Activated naive CD4-positive, alpha-beta T cell treated with anti-CD3 and anti-CD28 coated beads, Interleukin-2, amount 50 U/mL, for 24 hours (primary cell): ENCODE measurements around the gene UTP25.

Experiments used
- H3K27ac Mint-ChIP-seq: one replicate; pipeline ENCODE4 v1.8.0; 2021; ENCODE audit warnings: mild to moderate bottlenecking, mixed read lengths
- H3K27me3 Mint-ChIP-seq: one replicate; pipeline ENCODE4 v1.8.0; 2021; ENCODE audit warnings: mixed read lengths
- H3K36me3 Mint-ChIP-seq: one replicate; pipeline ENCODE4 v1.8.0; 2021; ENCODE audit warnings: mixed read lengths
- H3K4me1 Mint-ChIP-seq: one replicate; pipeline ENCODE4 v1.8.0; 2021; ENCODE audit warnings: mixed read lengths
- H3K4me3 Mint-ChIP-seq: one replicate; pipeline ENCODE4 v1.8.0; 2021; ENCODE audit warnings: mild to moderate bottlenecking, mixed read lengths
- H3K9me3 Mint-ChIP-seq: one replicate; pipeline ENCODE4 v1.8.0; 2021; ENCODE audit warnings: mixed read lengths

UTP25 gene

GRCh38 chr1:209871006-209871405 is 43.2 kb downstream of the UTP25 start:
- Mint-ChIP-seq H3K36me3 (no peaks in the 10 kb centered on the region), H3K4me1 (no peaks in the 10 kb centered on the region), H3K27ac (no peak overlapping the region), H3K4me3 (no peak overlapping the region), H3K27me3 (peaks cover 24% of the 10 kb centered on the region), H3K9me3 (no peaks in the 10 kb centered on the region)

- Mint-ChIP-seq H3K4me3 (no peak overlapping the region), H3K36me3 (no peaks in the 10 kb centered on the region), H3K4me1 (no peaks in the 10 kb centered on the region), H3K27me3 (peaks cover 20% of the 10 kb centered on the region), H3K9me3 (no peaks in the 10 kb centered on the region), H3K27ac (no peak overlapping the region)
These were observed 43.7 kb downstream of the UTP25 start for GRCh38 chr1:209871430-209871829.

GRCh38 chr1:209873067-209873799 is 45.5 kb downstream of the UTP25 start:
- H3K27ac Mint-ChIP-seq: no peak overlapping the region
- H3K9me3 Mint-ChIP-seq: no peaks in the 10 kb centered on the region
- H3K27me3 Mint-ChIP-seq: peaks cover 20% of the 10 kb centered on the region
- no peaks in the 10 kb centered on the region for H3K36me3 Mint-ChIP-seq
- H3K4me3 Mint-ChIP-seq: no peak overlapping the region
- H3K4me1 Mint-ChIP-seq: no peaks in the 10 kb centered on the region

GRCh38 chr1:209875515-209875914 is 47.7 kb downstream of the UTP25 start:
- no peaks in the 10 kb centered on the region for H3K36me3 Mint-ChIP-seq
- H3K9me3 Mint-ChIP-seq: no peaks in the 10 kb centered on the region
- no peak overlapping the region for H3K4me3 Mint-ChIP-seq
- no peak overlapping the region for H3K27ac Mint-ChIP-seq
- H3K4me1 Mint-ChIP-seq: no peaks in the 10 kb centered on the region
- peaks cover 16% of the 10 kb centered on the region for H3K27me3 Mint-ChIP-seq

DNA sequence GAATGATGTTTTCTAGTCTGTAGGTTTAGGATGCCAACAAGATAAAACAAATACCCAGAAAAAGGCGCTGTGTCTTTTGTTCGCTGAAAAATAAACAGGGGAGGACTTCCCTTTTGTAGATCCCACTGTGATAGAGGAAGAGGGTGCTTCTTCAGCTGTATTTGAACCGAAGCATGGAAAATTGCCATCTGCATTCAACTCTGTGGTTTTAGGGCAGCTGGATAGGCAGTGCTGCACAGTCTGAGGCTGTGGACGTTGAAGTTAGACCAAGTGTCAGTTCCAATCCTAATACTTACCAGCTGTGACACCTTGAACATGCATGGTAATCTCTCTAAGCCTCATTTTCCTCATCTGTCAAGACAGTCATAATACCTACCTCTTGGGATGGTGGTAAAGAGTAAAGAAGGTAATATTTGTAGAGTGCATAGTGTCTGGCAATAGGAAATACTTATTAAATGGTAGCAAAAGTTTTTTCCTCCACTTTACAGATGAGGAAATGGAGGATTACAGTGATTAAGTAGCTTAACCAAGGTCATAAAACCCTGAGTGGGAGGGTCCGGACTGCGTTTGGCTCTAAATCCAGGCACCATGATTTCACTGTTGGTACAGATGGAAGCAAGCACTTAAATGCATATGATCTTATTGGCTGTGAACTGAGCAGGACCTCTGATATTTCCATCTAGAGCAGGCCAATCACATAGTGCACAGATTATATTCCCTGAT is 48.5 kb downstream of the UTP25 start:
- H3K27ac Mint-ChIP-seq: no peak overlapping the region
- H3K4me3 Mint-ChIP-seq: no peak overlapping the region
- H3K9me3 Mint-ChIP-seq: no peaks in the 10 kb centered on the region
- H3K27me3 Mint-ChIP-seq: peaks cover 16% of the 10 kb centered on the region
- H3K4me1 Mint-ChIP-seq: no peaks in the 10 kb centered on the region
- no peaks in the 10 kb centered on the region for H3K36me3 Mint-ChIP-seq

DNA sequence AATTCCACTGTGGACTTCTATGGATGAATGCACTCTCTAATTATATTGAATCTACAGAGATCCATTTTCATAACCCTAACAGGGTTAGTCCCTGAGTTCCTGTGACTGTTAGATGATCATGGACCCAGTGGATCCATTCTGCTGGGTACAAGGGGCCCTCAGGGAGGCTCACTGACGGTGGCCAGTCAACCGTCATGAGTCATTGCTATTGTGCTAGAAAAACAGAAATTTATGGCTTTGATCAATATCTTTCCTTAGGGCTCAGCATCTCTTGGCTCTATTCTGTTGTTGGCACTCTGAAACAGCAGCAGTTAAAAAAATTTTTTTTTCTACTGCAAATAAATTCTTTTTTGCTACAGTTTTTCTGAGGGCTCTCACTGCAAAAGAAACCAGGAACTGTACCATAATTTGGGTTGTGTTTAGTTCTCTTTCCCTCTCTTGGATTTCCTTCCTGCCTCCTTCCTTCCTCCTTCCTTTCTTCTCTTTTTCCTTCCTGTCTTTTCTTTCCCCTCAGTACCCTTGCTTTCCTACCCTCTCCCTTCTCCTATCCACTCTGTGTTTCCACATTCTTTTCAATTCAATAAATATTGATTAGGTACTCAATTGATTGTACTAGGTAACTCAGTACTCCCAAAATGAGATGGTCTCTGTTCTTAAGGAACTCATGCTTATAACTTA is 49.5 kb downstream of the UTP25 start:
- Mint-ChIP-seq H3K27me3 (peaks cover 12% of the 10 kb centered on the region), H3K27ac (no peak overlapping the region), H3K4me1 (no peaks in the 10 kb centered on the region), H3K4me3 (no peak overlapping the region), H3K36me3 (no peaks in the 10 kb centered on the region), H3K9me3 (no peaks in the 10 kb centered on the region)

GRCh38 chr1:209878964-209879363 is 51.2 kb downstream of the UTP25 start:
- no peak overlapping the region for H3K4me3 Mint-ChIP-seq
- no peaks in the 10 kb centered on the region for H3K36me3 Mint-ChIP-seq
- no peak overlapping the region for H3K27ac Mint-ChIP-seq
- H3K27me3 Mint-ChIP-seq: peaks cover 3% of the 10 kb centered on the region
- H3K9me3 Mint-ChIP-seq: no peaks in the 10 kb centered on the region
- H3K4me1 Mint-ChIP-seq: no peaks in the 10 kb centered on the region

GRCh38 chr1:209879539-209879938 is 51.8 kb downstream of the UTP25 start:
- Mint-ChIP-seq H3K4me3 (no peak overlapping the region), H3K27me3 (peaks cover 3% of the 10 kb centered on the region), H3K36me3 (no peaks in the 10 kb centered on the region), H3K9me3 (no peaks in the 10 kb centered on the region), H3K4me1 (no peaks in the 10 kb centered on the region), H3K27ac (no peak overlapping the region)

DNA sequence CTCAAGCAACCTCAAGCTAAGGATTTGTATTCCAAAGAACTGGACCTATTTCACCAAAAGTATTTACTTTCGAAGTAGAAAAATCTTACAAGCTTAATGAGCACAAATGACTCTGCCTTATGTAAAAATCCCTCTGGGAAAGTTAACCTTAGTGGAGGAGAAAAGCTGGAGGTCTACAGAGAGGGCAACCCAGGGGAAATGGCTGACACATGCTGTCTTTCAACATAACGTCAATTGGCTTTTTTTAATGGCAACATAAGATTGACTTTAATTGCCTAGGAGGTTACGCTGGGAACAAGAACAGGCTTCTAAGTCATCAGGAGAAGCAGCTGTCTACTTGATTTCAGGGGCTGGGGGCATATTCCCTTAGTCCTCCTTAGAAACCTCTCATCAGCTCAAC is 52.3 kb downstream of the UTP25 start:
- Mint-ChIP-seq H3K27ac (no peak overlapping the region), H3K4me3 (no peak overlapping the region), H3K9me3 (no peaks in the 10 kb centered on the region), H3K4me1 (peaks cover 3% of the 10 kb centered on the region), H3K27me3 (peaks cover 5% of the 10 kb centered on the region), H3K36me3 (no peaks in the 10 kb centered on the region)

DNA sequence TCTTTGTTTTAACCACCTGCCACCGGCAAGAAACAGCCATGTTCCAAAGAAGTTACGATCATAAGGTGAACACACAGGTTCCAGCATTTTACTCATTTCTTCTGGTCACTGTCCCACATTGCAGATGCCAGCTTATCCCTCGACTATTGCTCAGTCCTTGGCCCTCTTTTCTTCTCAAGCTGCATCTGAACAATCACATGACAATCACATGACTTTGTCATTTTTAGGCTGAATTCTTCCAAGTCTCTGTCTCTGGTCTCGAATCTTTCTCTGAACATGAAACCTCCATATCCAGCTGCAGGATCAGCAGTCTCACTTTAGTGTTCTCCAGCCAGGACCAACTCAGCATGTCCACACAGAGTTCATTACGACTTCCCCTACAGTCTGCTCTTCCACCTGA is 53.8 kb downstream of the UTP25 start:
- Mint-ChIP-seq H3K4me1 (peaks cover 3% of the 10 kb centered on the region), H3K36me3 (no peaks in the 10 kb centered on the region), H3K27ac (no peak overlapping the region), H3K27me3 (peaks cover 11% of the 10 kb centered on the region), H3K4me3 (no peak overlapping the region), H3K9me3 (no peaks in the 10 kb centered on the region)

DNA sequence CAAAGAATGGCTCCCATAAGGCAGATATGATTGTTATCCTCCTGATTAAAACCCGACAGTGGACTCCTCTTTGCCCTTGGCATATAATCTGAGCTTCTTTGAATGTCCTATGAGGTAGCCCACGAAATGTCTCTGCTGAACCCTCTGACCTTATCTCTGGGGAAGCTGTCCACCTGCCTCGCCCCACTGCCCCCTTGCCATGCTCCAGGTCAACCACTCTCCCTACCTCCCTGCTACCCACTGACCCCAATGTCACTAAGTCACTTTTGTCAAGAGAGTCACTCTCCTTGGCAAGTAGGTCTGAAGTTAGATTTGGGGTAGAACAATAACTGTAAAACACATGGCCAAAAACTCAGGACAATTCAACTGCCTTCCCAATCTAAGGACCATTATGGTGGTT is 54.5 kb downstream of the UTP25 start:
- Mint-ChIP-seq H3K36me3 (no peaks in the 10 kb centered on the region), H3K4me3 (no peak overlapping the region), H3K9me3 (no peaks in the 10 kb centered on the region), H3K27me3 (peaks cover 15% of the 10 kb centered on the region), H3K27ac (no peak overlapping the region), H3K4me1 (peaks cover 3% of the 10 kb centered on the region)

GRCh38 chr1:209882942-209883340 is 55.2 kb downstream of the UTP25 start:
- Mint-ChIP-seq H3K9me3 (no peaks in the 10 kb centered on the region), H3K27me3 (peaks cover 14% of the 10 kb centered on the region)

GRCh38 chr1:209883341-209883971 is 55.7 kb downstream of the UTP25 start:
- H3K4me3 Mint-ChIP-seq: no peak overlapping the region
- H3K27me3 Mint-ChIP-seq: peaks cover 14% of the 10 kb centered on the region
- H3K9me3 Mint-ChIP-seq: no peaks in the 10 kb centered on the region
- no peaks in the 10 kb centered on the region for H3K36me3 Mint-ChIP-seq
- peaks cover 3% of the 10 kb centered on the region for H3K4me1 Mint-ChIP-seq
- no peak overlapping the region for H3K27ac Mint-ChIP-seq

More at GRCh38 chr1:209882942-209883340, 55.2 kb downstream of the UTP25 start:
- no peak overlapping the region for H3K27ac Mint-ChIP-seq
- H3K36me3 Mint-ChIP-seq: no peaks in the 10 kb centered on the region
- H3K4me1 Mint-ChIP-seq: peaks cover 3% of the 10 kb centered on the region
- no peak overlapping the region for H3K4me3 Mint-ChIP-seq

- Mint-ChIP-seq H3K9me3 (no peaks in the 10 kb centered on the region), H3K27me3 (peaks cover 14% of the 10 kb centered on the region), H3K36me3 (no peaks in the 10 kb centered on the region), H3K4me3 (no peak overlapping the region), H3K27ac (no peak overlapping the region), H3K4me1 (peaks cover 3% of the 10 kb centered on the region)
These were observed 56.5 kb downstream of the UTP25 start for GRCh38 chr1:209884249-209884648.

GRCh38 chr1:209884665-209885117 is 56.9 kb downstream of the UTP25 start:
- Mint-ChIP-seq H3K4me3 (no peak overlapping the region), H3K4me1 (peaks cover 3% of the 10 kb centered on the region), H3K27me3 (peaks cover 12% of the 10 kb centered on the region), H3K9me3 (no peaks in the 10 kb centered on the region), H3K27ac (no peak overlapping the region), H3K36me3 (no peaks in the 10 kb centered on the region)
